Activated T-cell treated with anti-CD3 and anti-CD28 coated beads for 48 hours (primary cell): ENCODE results near the gene ACLY.

Experiments used
- DNase-seq: peaks from one replicate; pipeline ENCODE4 v3.0.0-alpha.2; 2020; ENCODE audit warnings: low read depth

ACLY gene

GRCh38 chr17:41918314-41919164 is at the start of gene ACLY:
Gene ACLY, minus strand, starts transcription at chr17:41918951. Its CDS starts 5,078 bp downstream, at chr17:41913873.
- peak; percentile 99 for DNase-seq

GRCh38 chr17:41967921-41968578 is 49.3 kb upstream of the ACLY start:
- no peak for DNase-seq

- peak; percentile 35 for DNase-seq
These were observed 48.6 kb upstream of the ACLY start for GRCh38 chr17:41967141-41967920.

- peak; percentile 94 for DNase-seq
These were observed 47.9 kb upstream of the ACLY start, which contains the start of gene CNP for GRCh38 chr17:41966463-41967140. Gene CNP, plus strand, starts transcription at chr17:41966795. Its CDS starts 90 bp downstream, at chr17:41966885.

- peak; percentile 59 for DNase-seq
These were observed 47.1 kb upstream of the ACLY start for GRCh38 chr17:41965694-41966462.

- DNase-seq = peak; percentile 55
These were observed 44.1 kb upstream of the ACLY start for GRCh38 chr17:41962768-41963434.

- no peak for DNase-seq
These were observed 43.4 kb upstream of the ACLY start for GRCh38 chr17:41962111-41962510.

GRCh38 chr17:41959336-41960095 is 40.8 kb upstream of the ACLY start:
- DNase-seq = no peak

GRCh38 chr17:41959030-41959335 is 40.2 kb upstream of the ACLY start:
- no peak for DNase-seq

- no peak for DNase-seq
These were observed 39.2 kb upstream of the ACLY start for GRCh38 chr17:41957869-41958439.

GRCh38 chr17:41957031-41957868 is 38.5 kb upstream of the ACLY start:
- no peak for DNase-seq

GRCh38 chr17:41956522-41956921 is 37.8 kb upstream of the ACLY start:
- no peak for DNase-seq

- DNase-seq = no peak
These were observed 30.2 kb upstream of the ACLY start for GRCh38 chr17:41948762-41949460.

GRCh38 chr17:41944943-41945342 is 26.2 kb upstream of the ACLY start:
- no peak for DNase-seq

GRCh38 chr17:41943492-41943891 is 24.7 kb upstream of the ACLY start:
- no peak for DNase-seq

GRCh38 chr17:41942626-41943373 is 24.0 kb upstream of the ACLY start:
- no peak for DNase-seq

- DNase-seq = no peak
These were observed 22.4 kb upstream of the ACLY start for GRCh38 chr17:41941168-41941567.
